Middle frontal gyrus (tissue), 1 donor: ENCODE results near the gene FBXL17.
A peak's percentile ranks its signal among the peaks of the same experiment; 100 is the strongest.

ENCODE experiments used
- DNase-seq: peaks from one replicate; pipeline ENCODE4 v3.0.0-alpha.2; 2015; ENCODE audit warnings: low spot score; ENCODE audit errors: extremely low spot score

Gene FBXL17

GRCh38 chr5:108373426-108373825, 8.5 kb downstream of the FBXL17 start:
- DNase-seq = no peak

- DNase-seq = no peak
Measured at GRCh38 chr5:108372369-108372768, 9.5 kb downstream of the FBXL17 start.

GRCh38 chr5:108371263-108371662, 10.6 kb downstream of the FBXL17 start:
- DNase-seq = no peak

GRCh38 chr5:108369167-108369566, 12.7 kb downstream of the FBXL17 start:
- DNase-seq = no peak

- no peak for DNase-seq
Measured at GRCh38 chr5:108367679-108368334, 14.1 kb downstream of the FBXL17 start.

GRCh38 chr5:108366500-108366899, 15.4 kb downstream of the FBXL17 start:
- DNase-seq = no peak

GRCh38 chr5:108361771-108362170, 20.1 kb downstream of the FBXL17 start:
- DNase-seq = no peak

- DNase-seq = no peak
Measured at GRCh38 chr5:108361239-108361638, 20.7 kb downstream of the FBXL17 start.

GRCh38 chr5:108360280-108360679, 21.6 kb downstream of the FBXL17 start:
- no peak for DNase-seq

GRCh38 chr5:108356286-108356685, 25.6 kb downstream of the FBXL17 start:
- DNase-seq = no peak

- DNase-seq = no peak
Measured at GRCh38 chr5:108353087-108353486, 28.8 kb downstream of the FBXL17 start.

- peak; percentile 31 for DNase-seq
Measured at GRCh38 chr5:108345541-108346171, 36.2 kb downstream of the FBXL17 start.

- DNase-seq = no peak
Measured at GRCh38 chr5:108344103-108344822, 37.6 kb downstream of the FBXL17 start.

GRCh38 chr5:108341866-108342265, 40.0 kb downstream of the FBXL17 start:
- no peak for DNase-seq

GRCh38 chr5:108340131-108340530, 41.8 kb downstream of the FBXL17 start:
- no peak for DNase-seq

GRCh38 chr5:108339220-108339619, 42.7 kb downstream of the FBXL17 start:
- no peak for DNase-seq

- no peak for DNase-seq
Measured at GRCh38 chr5:108334225-108334624, 47.7 kb downstream of the FBXL17 start.

- no peak for DNase-seq
Measured at GRCh38 chr5:108326982-108327381, 54.9 kb downstream of the FBXL17 start.

- DNase-seq = no peak
Measured at GRCh38 chr5:108324886-108325285, 57.0 kb downstream of the FBXL17 start.

- no peak for DNase-seq
Measured at GRCh38 chr5:108321341-108321740, 60.6 kb downstream of the FBXL17 start.

GRCh38 chr5:108320231-108320630, 61.7 kb downstream of the FBXL17 start:
- no peak for DNase-seq

GRCh38 chr5:108315829-108316228, 66.1 kb downstream of the FBXL17 start:
- no peak for DNase-seq

GRCh38 chr5:108312258-108312657, 69.6 kb downstream of the FBXL17 start:
- no peak for DNase-seq
